ENCODE data around the gene RAB3A.

RAB3A gene

DNA sequence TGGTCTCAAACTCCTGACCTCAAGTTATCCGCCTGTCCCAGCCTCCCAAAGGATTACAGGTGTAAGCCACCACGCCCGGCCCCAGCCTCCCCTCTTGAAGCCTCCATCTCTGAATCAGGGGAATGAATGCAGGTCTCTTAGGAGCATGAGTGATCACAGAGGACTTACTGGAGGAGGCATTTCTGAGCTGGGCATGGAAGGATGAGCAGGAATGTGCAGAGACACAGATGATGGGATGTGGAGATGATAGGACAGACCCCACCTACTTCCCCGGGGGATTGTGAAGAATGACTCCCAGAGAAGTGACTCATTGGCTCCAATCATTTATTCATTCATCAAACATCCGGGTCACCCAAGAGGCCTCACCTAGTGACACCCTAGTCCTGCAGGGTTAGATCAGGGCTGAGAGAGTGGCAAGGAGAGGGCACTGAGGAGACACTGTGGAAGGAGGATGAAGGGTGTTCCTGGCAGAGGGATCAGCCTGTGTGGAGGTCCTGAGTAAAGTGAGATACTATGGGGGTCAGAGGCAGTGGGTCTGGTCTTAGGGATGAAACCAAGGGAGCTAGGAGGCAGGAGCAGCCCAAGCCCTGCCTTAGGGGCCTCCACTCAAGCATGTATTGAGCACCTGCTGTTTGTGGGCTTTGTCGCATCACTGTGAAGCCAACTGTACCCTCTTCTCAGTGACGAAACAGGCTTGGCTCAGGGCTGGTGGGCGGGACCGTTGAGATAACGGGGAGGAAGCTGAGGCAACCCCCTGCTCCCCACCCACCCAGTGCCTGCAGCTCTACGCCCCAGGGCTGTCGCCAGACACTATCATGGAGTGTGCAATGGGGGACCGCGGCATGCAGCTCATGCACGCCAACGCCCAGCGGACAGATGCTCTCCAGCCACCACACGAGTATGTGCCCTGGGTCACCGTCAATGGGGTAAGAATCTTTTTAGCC is 27.2 kb downstream of the RAB3A start:
- DNase-seq (ENCODE audit: low spot score): no peak
- TF ChIP-seq CTCF (IDR thresholded peaks at IDR 0.05): no peak
- Histone ChIP-seq H3K4me3 (no peak overlapping the region), H3K27ac (no peak overlapping the region)

GRCh38 chr19:18174983-18175382 is 28.9 kb downstream of the RAB3A start:
- no peak overlapping the region for H3K27ac ChIP-seq
- H3K4me3 ChIP-seq: peak overlapping the region; percentile 81
- no peak for TF ChIP-seq CTCF (IDR thresholded peaks at IDR 0.05)
- no peak for DNase-seq (ENCODE audit: low spot score)

DNA sequence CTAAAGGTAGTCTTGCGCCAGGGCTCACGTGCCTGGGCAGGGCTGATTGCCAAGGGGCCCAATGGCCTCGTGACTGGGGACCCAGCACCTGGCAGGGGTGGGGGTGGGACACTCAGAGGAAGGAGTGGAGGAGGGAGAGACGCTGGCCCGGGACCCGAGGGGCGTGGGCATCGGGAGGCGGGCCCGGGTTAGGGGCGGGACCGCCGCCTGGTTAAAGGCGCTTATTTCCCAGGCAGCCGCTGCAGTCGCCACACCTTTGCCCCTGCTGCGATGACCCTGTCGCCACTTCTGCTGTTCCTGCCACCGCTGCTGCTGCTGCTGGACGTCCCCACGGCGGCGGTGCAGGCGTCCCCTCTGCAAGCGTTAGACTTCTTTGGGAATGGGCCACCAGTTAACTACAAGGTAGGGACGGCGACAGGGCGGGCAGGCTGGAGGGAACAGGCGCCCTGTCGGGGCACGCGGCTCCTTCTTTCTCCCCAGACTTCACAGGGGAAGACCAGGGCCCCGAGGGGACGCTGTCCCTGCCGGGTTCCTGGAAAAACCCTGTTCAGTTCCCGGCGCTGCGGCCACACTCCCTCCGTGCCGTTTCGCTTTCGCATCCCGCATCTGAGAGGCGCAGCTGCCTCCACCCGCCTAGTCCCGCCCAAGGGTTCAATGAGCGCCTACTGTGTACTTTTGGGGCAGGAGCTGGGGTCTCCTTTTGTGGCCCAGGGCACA is 30.1 kb downstream of the RAB3A start, which contains the start of gene IFI30:
Gene IFI30, plus strand, starts transcription at position 242 of the 717 bp plus-strand sequence. Its CDS starts 29 bp downstream, at position 271.
- Histone ChIP-seq H3K4me3 (peak within 1 kb of the TSS; percentile 81), H3K27ac (peak within 1 kb of the TSS; percentile 11 to 69)
- no peak for DNase-seq (ENCODE audit: low spot score)
- TF ChIP-seq CTCF (IDR thresholded peaks at IDR 0.05): no peak

DNA sequence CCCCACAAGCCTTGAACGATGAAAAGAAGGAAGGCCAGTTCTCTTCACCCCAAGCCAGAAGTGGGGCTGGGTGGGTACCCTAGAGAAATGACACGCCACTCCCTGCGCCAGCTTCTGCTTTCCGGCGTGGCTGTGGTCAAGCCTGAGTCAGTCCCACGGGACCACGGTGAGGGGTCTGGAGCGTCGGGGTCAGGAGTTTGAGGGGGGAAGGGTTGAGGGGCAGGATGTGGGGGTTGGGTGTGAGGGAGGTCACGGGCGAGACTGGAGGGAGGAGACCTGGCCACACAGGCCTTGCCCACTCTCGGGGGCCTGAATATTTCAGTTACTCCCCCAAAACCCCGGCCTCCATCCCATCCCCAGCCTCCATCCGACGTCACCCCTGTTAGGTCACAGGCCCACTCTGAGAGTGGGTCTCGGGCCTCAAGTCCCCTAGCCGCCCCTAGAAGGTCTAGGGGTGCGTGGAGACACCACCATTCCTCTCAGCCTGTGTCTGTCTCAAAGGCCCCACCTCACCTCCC is 30.7 kb downstream of the RAB3A start:
- no peak for DNase-seq (ENCODE audit: low spot score)
- Histone ChIP-seq H3K4me3 (peak overlapping the region; percentile 81), H3K27ac (peak overlapping the region; percentile 11 to 69)
- no peak for TF ChIP-seq CTCF (IDR thresholded peaks at IDR 0.05)

DNA sequence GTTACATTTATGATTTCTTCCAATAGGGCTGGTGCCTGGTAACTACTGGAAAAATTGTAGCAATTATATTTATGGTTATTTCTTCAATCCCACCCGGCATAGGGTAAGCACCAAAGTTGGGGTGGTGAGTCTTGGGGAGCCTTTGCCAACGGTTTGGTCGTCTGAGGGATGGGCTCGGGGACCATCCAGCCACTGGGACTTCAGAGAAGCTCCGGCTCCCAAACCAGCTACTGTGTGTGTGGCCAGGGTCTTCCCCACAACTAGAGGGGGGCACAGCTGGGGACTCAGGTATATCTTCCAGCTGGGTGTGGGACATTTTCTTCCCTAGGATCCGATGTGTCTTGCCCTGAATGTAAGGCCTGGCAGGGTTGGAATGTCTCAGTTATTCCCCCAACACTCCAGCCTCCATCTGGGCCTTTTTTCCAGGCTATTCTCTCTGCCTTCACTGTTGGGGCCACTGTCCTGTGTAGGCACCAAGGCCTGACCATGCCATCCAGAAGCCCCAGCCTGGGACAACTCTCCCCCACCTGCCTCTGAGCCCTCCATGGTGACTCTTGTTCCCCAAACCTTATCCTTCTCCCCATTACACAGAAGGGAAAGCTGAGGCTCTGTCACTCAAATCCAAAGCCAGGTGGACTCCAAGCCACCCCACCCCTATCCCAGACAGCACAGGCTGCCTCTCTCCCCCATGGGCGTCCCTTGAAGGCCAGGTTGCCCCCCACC is 31.4 kb downstream of the RAB3A start:
- no peak for TF ChIP-seq CTCF (IDR thresholded peaks at IDR 0.05)
- no peak overlapping the region for H3K4me3 ChIP-seq
- no peak for DNase-seq (ENCODE audit: low spot score)
- peak overlapping the region; percentile 11 to 69 for H3K27ac ChIP-seq

GRCh38 chr19:18171605-18172327 is 32.1 kb downstream of the RAB3A start:
- DNase-seq (ENCODE audit: low spot score): no peak
- H3K27ac ChIP-seq: peak overlapping the region in 1 of 2 donors; percentile 69
- TF ChIP-seq CTCF (IDR thresholded peaks at IDR 0.05): no peak
- H3K4me3 ChIP-seq: no peak overlapping the region

Data from coronary artery (tissue), 2 donors.